ENCODE results near the gene PYCR2.

- TF ChIP-seq YY1 (IDR thresholded peaks at IDR 0.05; ENCODE audit: insufficient read depth, insufficient read length): no peak
- TF ChIP-seq ZNF274 (IDR thresholded peaks at IDR 0.05; ENCODE audit: low read depth, low read length): no peak
Measured at GRCh38 chr1:225888289-225888897, 35.7 kb downstream of the PYCR2 start.

Measured in NT2/D1 (cell line).